Neuronal stem cell (in vitro differentiated cells): ENCODE results near the gene CNTRL.

Source experiments
- DNase-seq: peaks from one replicate; pipeline ENCODE4 v3.0.0-alpha.2; 2013; ENCODE audit warnings: low spot score
- H2AFZ ChIP-seq: one replicate; pipeline ENCODE4 v1.6.1; 2013; ENCODE audit warnings: mild to moderate bottlenecking, low read length, inconsistent platforms
- H2AK5ac ChIP-seq: 2 replicates; pipeline ENCODE4 v1.6.1; 2013; ENCODE audit warnings: low read depth, mild to moderate bottlenecking, inconsistent platforms, low read length, moderate library complexity, mixed read lengths
- H2BK120ac ChIP-seq: 2 replicates; pipeline ENCODE4 v1.6.1; 2013; ENCODE audit warnings: low read depth, mild to moderate bottlenecking, inconsistent platforms, low read length, moderate library complexity, mixed read lengths
- H2BK12ac ChIP-seq: one replicate; pipeline ENCODE4 v1.6.1; 2013; ENCODE audit warnings: low read length, inconsistent platforms
- H2BK15ac ChIP-seq: 2 replicates; pipeline ENCODE4 v1.6.1; 2013; ENCODE audit warnings: mild to moderate bottlenecking, low read length, inconsistent platforms, mixed read lengths
- H2BK5ac ChIP-seq: one replicate; pipeline ENCODE4 v1.6.1; 2013; ENCODE audit warnings: inconsistent platforms, mild to moderate bottlenecking, low read length, moderate library complexity
- H3K14ac ChIP-seq: one replicate; pipeline ENCODE4 v1.6.1; 2013; ENCODE audit warnings: low read length, inconsistent platforms
- H3K18ac ChIP-seq: 2 replicates; pipeline ENCODE4 v1.6.1; 2013; ENCODE audit warnings: low read length, inconsistent platforms
- H3K23ac ChIP-seq: 2 replicates; pipeline ENCODE4 v1.6.1; 2013; ENCODE audit warnings: low read depth, mild to moderate bottlenecking, mixed read lengths, low read length, inconsistent platforms; ENCODE audit not compliant: poor library complexity
- H3K27ac ChIP-seq: replicated peaks from 3 replicates; pipeline ENCODE4 v1.5.1; 2013; ENCODE audit warnings: low read length, inconsistent platforms
- H3K27me3 ChIP-seq, 3 experiments: 2 replicates each; pipeline ENCODE4 v1.6.1; 2013; ENCODE audit warnings: low read length in 3 of 3, mild to moderate bottlenecking in 2 of 3, inconsistent platforms in 1 of 3, low read depth in 1 of 3, mixed read lengths in 1 of 3, moderate library complexity in 1 of 3; ENCODE audit not compliant: control insufficient read depth in 3 of 3, insufficient read depth in 3 of 3
- H3K36me3 ChIP-seq, 2 donors: replicated peaks in 1 of 2; 2 replicates each; pipeline ENCODE4 v1.6.1; 2013; ENCODE audit warnings: low read length in 2 of 2; ENCODE audit not compliant: control insufficient read depth in 2 of 2, insufficient read depth in 2 of 2
- H3K4ac ChIP-seq: 2 replicates; pipeline ENCODE4 v1.6.1; 2013; ENCODE audit warnings: inconsistent platforms, mild to moderate bottlenecking, low read length, moderate library complexity
- H3K4me1 ChIP-seq, 2 donors: 1 replicate in 1 of 2; 2 replicates in 1 of 2; pipeline ENCODE4 v1.6.1; 2013; ENCODE audit warnings: low read length in 2 of 2, low read depth in 1 of 2; ENCODE audit not compliant: control insufficient read depth in 2 of 2, insufficient read depth in 1 of 2
- H3K4me2 ChIP-seq: one replicate; pipeline ENCODE4 v1.6.1; 2013; ENCODE audit warnings: mild to moderate bottlenecking, low read length, inconsistent platforms; ENCODE audit not compliant: insufficient read depth, poor library complexity, severe bottlenecking
- H3K4me3 ChIP-seq, 2 donors: 2 replicates each; pipeline ENCODE4 v1.5.1; 2013; ENCODE audit warnings: low read length in 2 of 2, mild to moderate bottlenecking in 2 of 2, inconsistent platforms in 1 of 2, moderate library complexity in 1 of 2
- H3K79me1 ChIP-seq: one replicate; pipeline ENCODE4 v1.6.1; 2013; ENCODE audit warnings: low read depth, mild to moderate bottlenecking, inconsistent platforms, low read length, moderate library complexity
- H3K9ac ChIP-seq: one replicate; pipeline ENCODE4 v1.6.1; 2013; ENCODE audit warnings: mild to moderate bottlenecking, low read depth, low read length, inconsistent platforms; ENCODE audit not compliant: poor library complexity
- H3K9me3 ChIP-seq, 2 donors: replicated peaks in 1 of 2; 2 replicates each; pipeline versions ENCODE3 to v1.6.1; 2013; ENCODE audit warnings: low read length in 2 of 2, mild to moderate bottlenecking in 2 of 2, inconsistent platforms in 1 of 2, low read depth in 1 of 2, mixed read lengths in 1 of 2, moderate library complexity in 1 of 2; ENCODE audit not compliant: control insufficient read depth in 2 of 2, insufficient read depth in 1 of 2
- H4K8ac ChIP-seq: one replicate; pipeline ENCODE4 v1.6.1; 2013; ENCODE audit warnings: low read depth, mild to moderate bottlenecking, inconsistent platforms, low read length, moderate library complexity
- H4K91ac ChIP-seq: one replicate; pipeline ENCODE4 v1.6.1; 2013; ENCODE audit warnings: low read length, low read depth, mild to moderate bottlenecking, inconsistent platforms; ENCODE audit not compliant: poor library complexity
- WGBS, 2 donors: extraction: QIAGEN DNeasy Blood & Tissue Kit; methylation state at CpG; one replicate each; pipeline ENCODE4 v1.1.7; 2013; ENCODE audit warnings: missing lambda C conversion rate in 2 of 2, mixed read lengths in 1 of 2; ENCODE audit not compliant: insufficient read length in 2 of 2, insufficient replicate concordance in 1 of 2; ENCODE audit errors: extremely low coverage in 2 of 2; 5-methylcytosine and 5-hydroxymethylcytosine counted together

CNTRL gene

GRCh38 chr9:121214005-121214404 is 139.2 kb downstream of the CNTRL start:
- H2AFZ ChIP-seq: no peak overlapping the region
- no peak overlapping the region for H3K14ac ChIP-seq
- no peak overlapping the region for H3K4ac ChIP-seq
- DNase-seq: no peak
- no peak overlapping the region for H4K91ac ChIP-seq
- H3K9ac ChIP-seq: no peak overlapping the region
- no peaks in the 10 kb centered on the region for H3K9me3 ChIP-seq
- no peaks in the 10 kb centered on the region for H3K27me3 ChIP-seq
- H3K4me1 ChIP-seq: no peaks in the 10 kb centered on the region
- H2AK5ac ChIP-seq: no peak overlapping the region
- no peak overlapping the region for H2BK5ac ChIP-seq
- H2BK12ac ChIP-seq: no peak overlapping the region
- no peak overlapping the region for H3K23ac ChIP-seq
- H3K18ac ChIP-seq: no peak overlapping the region
- no peak overlapping the region for H2BK120ac ChIP-seq
- H3K4me3 ChIP-seq: no peak overlapping the region
- no peak overlapping the region for H3K27ac ChIP-seq
- H3K79me1 ChIP-seq: no peaks in the 10 kb centered on the region
- no peak overlapping the region for H4K8ac ChIP-seq
- no peak overlapping the region for H3K4me2 ChIP-seq
- WGBS, 2 donors: no CpG with 5 or more reads among the region's 2 CpGs
- no peak overlapping the region for H2BK15ac ChIP-seq
- H3K36me3 ChIP-seq: no peaks in the 10 kb centered on the region

GRCh38 chr9:121216271-121216805 is 141.6 kb downstream of the CNTRL start:
- no peaks in the 10 kb centered on the region for H3K27me3 ChIP-seq
- H3K14ac ChIP-seq: no peak overlapping the region
- H4K91ac ChIP-seq: no peak overlapping the region
- H3K23ac ChIP-seq: no peak overlapping the region
- H2AK5ac ChIP-seq: no peak overlapping the region
- no peak overlapping the region for H2BK5ac ChIP-seq
- DNase-seq: no peak
- no peak overlapping the region for H3K4me2 ChIP-seq
- no peak overlapping the region for H2BK12ac ChIP-seq
- no peak overlapping the region for H2BK120ac ChIP-seq
- H3K27ac ChIP-seq: no peak overlapping the region
- H3K4ac ChIP-seq: no peak overlapping the region
- H2AFZ ChIP-seq: no peak overlapping the region
- H4K8ac ChIP-seq: no peak overlapping the region
- H2BK15ac ChIP-seq: no peak overlapping the region
- no peaks in the 10 kb centered on the region for H3K9me3 ChIP-seq
- H3K79me1 ChIP-seq: no peaks in the 10 kb centered on the region
- no peak overlapping the region for H3K4me3 ChIP-seq
- H3K4me1 ChIP-seq: no peaks in the 10 kb centered on the region
- no peak overlapping the region for H3K18ac ChIP-seq
- no CpG with 5 or more reads among the region's 3 CpGs for WGBS, 2 donors
- no peak overlapping the region for H3K9ac ChIP-seq
- no peaks in the 10 kb centered on the region for H3K36me3 ChIP-seq

- no peaks in the 10 kb centered on the region for H3K79me1 ChIP-seq
- no peak overlapping the region for H2AK5ac ChIP-seq
- no peak overlapping the region for H2AFZ ChIP-seq
- no peak overlapping the region for H3K4me3 ChIP-seq
- H3K27me3 ChIP-seq: no peaks in the 10 kb centered on the region
- no peak overlapping the region for H3K14ac ChIP-seq
- no peaks in the 10 kb centered on the region for H3K9me3 ChIP-seq
- H2BK120ac ChIP-seq: no peak overlapping the region
- no peaks in the 10 kb centered on the region for H3K4me1 ChIP-seq
- H3K36me3 ChIP-seq: no peaks in the 10 kb centered on the region
- H3K4ac ChIP-seq: no peak overlapping the region
- H3K9ac ChIP-seq: no peak overlapping the region
- no peak overlapping the region for H4K91ac ChIP-seq
- no peak overlapping the region for H3K18ac ChIP-seq
- no peak overlapping the region for H3K23ac ChIP-seq
- H4K8ac ChIP-seq: no peak overlapping the region
- no peak overlapping the region for H3K27ac ChIP-seq
- DNase-seq: no peak
- no CpG with 5 or more reads among the region's 4 CpGs for WGBS, 2 donors
- no peak overlapping the region for H2BK5ac ChIP-seq
- H2BK12ac ChIP-seq: no peak overlapping the region
- no peak overlapping the region for H3K4me2 ChIP-seq
- H2BK15ac ChIP-seq: no peak overlapping the region
These were observed 143.0 kb downstream of the CNTRL start for GRCh38 chr9:121217609-121218292.

- Histone ChIP-seq H3K9me3 (no peaks in the 10 kb centered on the region), H3K23ac (no peak overlapping the region), H2BK120ac (no peak overlapping the region), H2BK12ac (no peak overlapping the region), H2BK15ac (no peak overlapping the region), H3K9ac (no peak overlapping the region), H4K91ac (no peak overlapping the region), H2AFZ (no peak overlapping the region), H3K27ac (no peak overlapping the region), H3K36me3 (no peaks in the 10 kb centered on the region), H3K4me1 (no peaks in the 10 kb centered on the region), H3K14ac (no peak overlapping the region), H3K4me2 (no peak overlapping the region), H3K4ac (no peak overlapping the region), H3K27me3 (no peaks in the 10 kb centered on the region), H4K8ac (no peak overlapping the region), H3K4me3 (no peak overlapping the region), H2AK5ac (no peak overlapping the region), H3K18ac (no peak overlapping the region), H3K79me1 (no peaks in the 10 kb centered on the region), H2BK5ac (no peak overlapping the region)
- no CpG with 5 or more reads among the region's 8 CpGs for WGBS, 2 donors
- no peak for DNase-seq
These were observed 143.7 kb downstream of the CNTRL start for GRCh38 chr9:121218357-121219027.
